Measurements from ENCODE around the gene KRT86. TPM values are rescaled to one million over a fixed set of nuclear protein-coding genes. Genes with fewer than 3 reads are reported as not detected.
A peak's percentile ranks its signal among the peaks of the same experiment; 100 is the strongest.

The KRT86 gene
- total RNA-seq, 1 donor from 2014 or later, result 0.16 TPM

DNA sequence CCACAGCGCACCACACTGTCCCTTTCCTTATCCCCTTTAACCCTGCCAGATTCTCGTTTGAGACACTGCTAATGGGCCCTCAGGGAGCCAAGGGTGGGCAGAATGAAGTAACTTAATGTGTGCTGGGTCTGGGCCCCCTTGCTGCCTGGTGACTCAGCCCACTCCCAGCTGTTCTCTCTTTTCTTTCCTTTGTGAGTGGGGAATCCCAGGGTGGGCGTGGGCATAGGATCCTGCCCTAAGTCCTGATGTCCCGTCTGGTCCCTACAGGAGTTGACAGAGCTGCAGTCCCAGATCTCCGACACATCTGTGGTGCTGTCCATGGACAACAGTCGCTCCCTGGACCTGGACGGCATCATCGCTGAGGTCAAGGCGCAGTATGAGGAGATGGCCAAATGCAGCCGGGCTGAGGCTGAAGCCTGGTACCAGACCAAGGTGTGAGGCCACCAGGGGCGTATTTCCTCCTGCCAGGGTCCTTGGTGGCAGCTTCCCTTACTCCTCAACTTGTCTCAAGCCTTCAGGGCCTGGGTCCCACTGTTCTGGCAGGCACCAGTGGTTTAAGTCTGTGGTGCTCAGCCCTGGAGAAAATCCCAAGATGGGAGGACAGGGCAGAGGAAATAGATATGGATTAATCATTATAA is 33.1 kb upstream of the KRT86 start:
- DNase-seq (ENCODE audit: low spot score in 2 of 2, unreplicated experiment in 2 of 2), result no peak
- TF ChIP-seq, protein P1, sequence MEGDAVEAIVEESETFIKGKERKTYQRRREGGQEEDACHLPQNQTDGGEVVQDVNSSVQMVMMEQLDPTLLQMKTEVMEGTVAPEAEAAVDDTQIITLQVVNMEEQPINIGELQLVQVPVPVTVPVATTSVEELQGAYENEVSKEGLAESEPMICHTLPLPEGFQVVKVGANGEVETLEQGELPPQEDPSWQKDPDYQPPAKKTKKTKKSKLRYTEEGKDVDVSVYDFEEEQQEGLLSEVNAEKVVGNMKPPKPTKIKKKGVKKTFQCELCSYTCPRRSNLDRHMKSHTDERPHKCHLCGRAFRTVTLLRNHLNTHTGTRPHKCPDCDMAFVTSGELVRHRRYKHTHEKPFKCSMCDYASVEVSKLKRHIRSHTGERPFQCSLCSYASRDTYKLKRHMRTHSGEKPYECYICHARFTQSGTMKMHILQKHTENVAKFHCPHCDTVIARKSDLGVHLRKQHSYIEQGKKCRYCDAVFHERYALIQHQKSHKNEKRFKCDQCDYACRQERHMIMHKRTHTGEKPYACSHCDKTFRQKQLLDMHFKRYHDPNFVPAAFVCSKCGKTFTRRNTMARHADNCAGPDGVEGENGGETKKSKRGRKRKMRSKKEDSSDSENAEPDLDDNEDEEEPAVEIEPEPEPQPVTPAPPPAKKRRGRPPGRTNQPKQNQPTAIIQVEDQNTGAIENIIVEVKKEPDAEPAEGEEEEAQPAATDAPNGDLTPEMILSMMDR (IDR thresholded peaks at IDR 0.05; ENCODE audit: unreplicated experiment), result no peak
- no peak overlapping the region for H3K27ac Mint-ChIP-seq
- H3K27me3 Mint-ChIP-seq (ENCODE audit: low read depth), result no peaks in the 10 kb centered on the region
- no peaks in the 10 kb centered on the region for H3K9me3 Mint-ChIP-seq
- H3K36me3 Mint-ChIP-seq, result no peaks in the 10 kb centered on the region
- peaks cover 26% of the 10 kb centered on the region for H3K4me1 Mint-ChIP-seq
- H3K4me3 Mint-ChIP-seq, result no peak overlapping the region

DNA sequence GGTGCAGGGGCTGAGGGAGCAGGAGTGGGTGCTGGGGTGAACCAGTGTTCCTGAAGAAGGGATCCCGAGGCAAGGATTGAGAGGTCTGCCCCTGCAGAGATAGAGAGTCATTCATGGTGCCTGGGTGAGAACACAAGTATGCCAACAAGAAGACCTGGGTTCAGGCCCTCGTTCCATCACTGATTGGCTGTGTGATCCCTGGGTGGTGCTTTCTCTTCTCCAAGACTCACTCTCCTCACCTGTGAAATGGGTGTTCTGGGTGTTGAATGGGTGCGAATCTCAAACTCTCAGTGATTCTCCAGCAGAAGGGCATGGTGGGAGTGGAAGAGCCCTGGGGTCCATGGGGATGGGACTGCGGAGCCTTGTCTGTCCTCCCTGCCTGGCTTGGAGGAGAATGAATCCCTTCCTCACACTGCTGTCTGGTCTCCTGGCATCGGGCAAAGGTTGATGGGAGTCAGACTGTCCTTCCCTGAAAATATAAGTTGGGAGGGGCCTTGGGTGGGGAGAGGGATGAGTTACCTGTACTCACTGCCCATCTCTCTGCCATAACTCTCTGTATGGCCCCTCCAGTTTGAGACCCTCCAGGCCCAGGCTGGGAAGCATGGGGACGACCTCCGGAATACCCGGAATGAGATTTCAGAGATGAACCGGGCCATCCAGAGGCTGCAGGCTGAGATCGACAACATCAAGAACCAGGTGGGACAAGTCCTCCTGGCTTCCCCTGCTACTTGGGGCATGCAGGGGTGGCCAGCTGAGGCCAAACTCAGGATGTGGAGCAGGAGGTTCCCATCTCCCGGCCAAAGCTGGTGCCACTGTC is 31.8 kb upstream of the KRT86 start:
- Mint-ChIP-seq H3K4me1 (peaks cover 34% of the 10 kb centered on the region), H3K9me3 (no peaks in the 10 kb centered on the region), H3K27ac (no peak overlapping the region), H3K4me3 (no peak overlapping the region), H3K36me3 (no peaks in the 10 kb centered on the region), H3K27me3 (ENCODE audit: low read depth) (no peaks in the 10 kb centered on the region)
- TF ChIP-seq, protein P1 (IDR thresholded peaks at IDR 0.05; ENCODE audit: unreplicated experiment), result no peak
- no peak for DNase-seq (ENCODE audit: low spot score in 2 of 2, unreplicated experiment in 2 of 2)

DNA sequence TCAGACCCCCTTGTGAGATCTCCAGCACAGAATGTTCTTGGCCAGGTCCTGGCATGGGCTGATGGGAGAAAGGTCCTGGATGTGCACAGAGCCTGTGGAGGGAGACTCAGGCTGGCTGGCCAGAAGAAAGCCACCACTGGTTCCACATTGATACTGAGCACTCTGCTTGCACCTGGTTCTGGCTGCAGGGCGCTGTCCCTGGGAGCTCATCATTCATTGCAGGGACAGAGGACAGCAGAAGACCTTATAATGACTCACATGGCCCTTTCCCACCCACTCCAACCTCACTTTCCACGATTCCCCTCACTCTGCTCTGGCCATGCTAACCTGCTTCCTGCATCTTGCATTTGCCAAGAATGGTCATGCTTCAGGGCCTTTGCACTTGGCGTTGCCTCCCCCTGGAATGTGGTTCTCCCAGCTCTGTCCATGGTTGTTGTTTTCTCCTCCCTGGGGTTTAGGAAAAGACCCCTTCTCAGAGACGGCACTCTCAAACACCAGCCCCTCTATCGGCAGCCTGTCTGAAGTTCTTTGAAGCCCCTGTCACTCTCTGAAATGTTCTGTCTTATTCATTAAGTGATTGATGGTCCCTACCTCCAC is 31.1 kb upstream of the KRT86 start:
- TF ChIP-seq, protein P1 (IDR thresholded peaks at IDR 0.05; ENCODE audit: unreplicated experiment), result no peak
- peaks cover 37% of the 10 kb centered on the region for H3K4me1 Mint-ChIP-seq
- H3K36me3 Mint-ChIP-seq, result no peaks in the 10 kb centered on the region
- H3K9me3 Mint-ChIP-seq, result no peaks in the 10 kb centered on the region
- peak overlapping the region; percentile 90 for H3K27ac Mint-ChIP-seq
- no peaks in the 10 kb centered on the region for H3K27me3 Mint-ChIP-seq (ENCODE audit: low read depth)
- no peak for DNase-seq (ENCODE audit: low spot score in 2 of 2, unreplicated experiment in 2 of 2)
- no peak overlapping the region for H3K4me3 Mint-ChIP-seq

DNA sequence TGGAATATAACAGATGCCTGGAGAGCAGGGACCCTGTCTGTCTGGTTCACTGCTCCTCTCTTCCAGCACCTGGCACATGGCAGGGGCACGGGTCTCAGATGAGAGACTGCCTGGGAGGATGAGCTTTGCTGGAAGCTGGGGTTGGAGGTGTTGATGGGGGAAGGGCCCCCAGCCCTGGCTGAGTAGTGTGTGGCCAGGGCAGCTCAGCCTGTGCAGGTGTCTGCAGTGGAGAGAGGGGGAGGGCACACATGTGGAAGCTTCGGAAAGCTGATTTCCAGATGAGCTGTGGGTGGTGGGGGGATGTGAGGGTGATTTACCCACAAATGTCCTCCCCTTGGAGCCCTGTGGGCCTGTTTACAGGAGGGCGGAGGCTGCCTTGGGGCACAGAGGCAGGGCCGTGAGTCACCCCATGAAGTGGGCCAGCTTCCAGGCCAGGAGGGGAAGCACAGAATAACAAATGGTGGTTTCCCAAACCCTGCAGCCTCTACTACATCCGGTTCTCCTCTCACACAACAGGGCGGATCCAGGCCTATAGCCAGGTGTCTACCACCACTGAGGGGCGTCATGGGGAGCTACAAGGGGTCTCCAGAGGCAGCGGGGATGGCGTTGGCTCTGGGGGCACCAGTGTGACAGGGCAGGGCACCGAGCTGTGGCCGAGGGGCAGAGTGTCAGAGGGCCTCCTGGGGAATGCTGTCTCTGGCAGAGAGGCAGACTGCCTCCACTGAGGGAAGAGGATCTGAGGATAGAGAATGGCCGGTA is 30.4 kb upstream of the KRT86 start:
- TF ChIP-seq, protein P1 (IDR thresholded peaks at IDR 0.05; ENCODE audit: unreplicated experiment), result no peak
- Mint-ChIP-seq H3K9me3 (no peaks in the 10 kb centered on the region), H3K27me3 (ENCODE audit: low read depth) (peaks cover 4% of the 10 kb centered on the region), H3K4me1 (peaks cover 37% of the 10 kb centered on the region), H3K36me3 (no peaks in the 10 kb centered on the region), H3K4me3 (no peak overlapping the region), H3K27ac (peak overlapping the region; percentile 90)
- no peak for DNase-seq (ENCODE audit: low spot score in 2 of 2, unreplicated experiment in 2 of 2)

DNA sequence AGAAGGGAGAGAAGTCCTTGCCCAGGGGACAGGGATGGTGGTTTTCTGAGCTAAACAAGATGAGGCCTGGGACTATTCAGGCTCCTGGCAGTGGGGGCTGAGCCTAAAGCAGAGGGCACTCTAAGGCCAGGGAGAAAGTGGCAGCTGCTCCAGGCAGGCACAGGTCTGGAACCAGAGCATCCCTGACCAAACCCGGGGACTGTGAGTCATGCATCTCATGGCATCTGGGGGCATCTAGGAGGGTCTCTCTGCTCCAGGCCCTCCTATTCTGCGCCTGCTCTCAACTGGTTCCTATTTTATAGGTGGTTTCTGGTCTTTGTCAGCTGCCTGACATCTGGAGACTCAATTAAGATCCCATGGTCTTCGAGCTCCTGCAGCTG is 29.8 kb upstream of the KRT86 start:
- peaks cover 41% of the 10 kb centered on the region for H3K4me1 Mint-ChIP-seq
- no peak overlapping the region for H3K4me3 Mint-ChIP-seq
- H3K9me3 Mint-ChIP-seq, result no peaks in the 10 kb centered on the region
- peak overlapping the region; percentile 90 for H3K27ac Mint-ChIP-seq
- peaks cover 8% of the 10 kb centered on the region for H3K27me3 Mint-ChIP-seq (ENCODE audit: low read depth)
- TF ChIP-seq, protein P1 (IDR thresholded peaks at IDR 0.05; ENCODE audit: unreplicated experiment), result no peak
- no peaks in the 10 kb centered on the region for H3K36me3 Mint-ChIP-seq
- no peak for DNase-seq (ENCODE audit: low spot score in 2 of 2, unreplicated experiment in 2 of 2)

All from mesothelial cell of epicardium (in vitro differentiated cells).